NCI-H345 treated with DMSO at 0.1 percent for 48 hours (cell line): ENCODE measurements around the gene SAFB.
"Not testable (repeated sequence)": the region's sequence is repeated elsewhere in the genome, so short reads cannot be mapped to it uniquely, and the experiment has no call there.

Experiments used
- DNase-seq: peaks from one replicate; lab custom pipeline; 2025; ENCODE audit not compliant: unreplicated experiment; lab: John Stamatoyannopoulos, UW

SAFB gene

GRCh38 chr19:5594521-5594950 lies 28.3 kb upstream of the SAFB start:
- DNase-seq, result no peak

GRCh38 chr19:5595129-5595528 lies 27.8 kb upstream of the SAFB start:
- no peak for DNase-seq

- no peak for DNase-seq
Observed at GRCh38 chr19:5595745-5596144, 27.1 kb upstream of the SAFB start.

GRCh38 chr19:5600797-5601196 lies 22.1 kb upstream of the SAFB start:
- no peak for DNase-seq

- DNase-seq, result no peak
Observed at GRCh38 chr19:5603626-5604025, 19.3 kb upstream of the SAFB start.

GRCh38 chr19:5605362-5605761 lies 17.5 kb upstream of the SAFB start:
- no peak for DNase-seq

GRCh38 chr19:5607318-5608275 lies 15.3 kb upstream of the SAFB start:
- DNase-seq, result no peak

- no peak for DNase-seq
Observed at GRCh38 chr19:5608291-5608690, 14.6 kb upstream of the SAFB start.

- not testable (repeated sequence) for DNase-seq
Observed at GRCh38 chr19:5608766-5609165, 14.1 kb upstream of the SAFB start.

GRCh38 chr19:5609881-5610448 lies 12.9 kb upstream of the SAFB start:
- DNase-seq, result no peak

GRCh38 chr19:5612891-5613865 lies 9.7 kb upstream of the SAFB start:
- DNase-seq, result no peak

GRCh38 chr19:5615756-5616327 lies 7.0 kb upstream of the SAFB start:
- no peak for DNase-seq

- DNase-seq, result no peak
Observed at GRCh38 chr19:5617080-5617479, 5.8 kb upstream of the SAFB start.

GRCh38 chr19:5618591-5618990 lies 4.3 kb upstream of the SAFB start:
- DNase-seq, result no peak

- no peak for DNase-seq
Observed at GRCh38 chr19:5619946-5620345, 2.9 kb upstream of the SAFB start.

GRCh38 chr19:5621311-5621944 lies 1.5 kb upstream of the SAFB start:
- no peak for DNase-seq

- no peak for DNase-seq
Observed at GRCh38 chr19:5621945-5622464, 878 bp upstream of the SAFB start.

- no peak for DNase-seq
Observed at GRCh38 chr19:5623397-5624017, 624 bp downstream of the SAFB start.

- DNase-seq, result no peak
Observed at GRCh38 chr19:5624018-5624663, 1.3 kb downstream of the SAFB start.
